GM18499 (cell line): ENCODE results near the gene IGSF9B.

ENCODE experiments used
- ATAC-seq: cut with Tn5 transposase; IDR thresholded peaks from one replicate; pipeline ENCODE4 v1.9.1; 2021; ENCODE audit warnings: moderate number of reproducible peaks; ENCODE audit not compliant: insufficient read depth, unreplicated experiment

IGSF9B gene

GRCh38 chr11:133903875-133904817 lies 52.6 kb downstream of the IGSF9B start:
- no peak for ATAC-seq

DNA sequence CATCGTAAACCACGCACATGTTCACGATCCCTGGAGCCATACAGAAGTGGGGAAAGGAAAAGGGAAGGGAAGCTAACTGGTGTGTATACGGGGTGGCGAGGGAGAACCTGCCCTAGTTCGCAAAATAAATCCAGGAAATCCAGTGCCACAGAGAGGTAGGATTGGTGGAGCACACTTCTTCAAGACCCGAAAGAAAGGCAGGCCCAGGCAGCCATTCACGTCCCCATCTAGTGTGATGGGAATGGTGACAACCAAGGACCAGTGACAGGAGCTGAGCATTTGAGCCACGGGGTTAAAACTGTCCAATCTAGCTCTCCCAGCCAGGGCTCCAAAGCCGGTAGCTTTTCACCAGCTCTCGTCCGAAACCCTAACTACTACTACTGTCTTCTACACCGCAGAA lies 53.7 kb downstream of the IGSF9B start:
- ATAC-seq = no peak

DNA sequence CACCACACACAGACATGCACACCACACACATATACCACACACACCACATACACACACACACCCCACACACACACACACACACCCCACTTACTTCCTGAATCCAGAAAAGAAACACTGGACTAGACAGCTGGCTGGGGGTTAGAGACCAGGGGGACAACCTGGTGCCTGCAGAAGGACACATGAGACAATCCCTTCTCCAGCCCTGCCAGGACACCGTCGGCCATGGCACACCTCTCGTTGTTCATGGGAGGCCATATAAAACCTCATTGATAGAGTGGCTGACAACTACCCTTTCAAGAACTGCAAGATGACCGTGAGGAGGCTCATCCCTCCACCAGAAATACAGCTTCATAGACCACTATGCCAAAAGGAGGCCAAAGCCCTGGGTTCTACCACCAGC lies 54.3 kb downstream of the IGSF9B start:
- ATAC-seq = no peak

GRCh38 chr11:133901999-133902398 lies 54.8 kb downstream of the IGSF9B start:
- ATAC-seq = no peak

DNA sequence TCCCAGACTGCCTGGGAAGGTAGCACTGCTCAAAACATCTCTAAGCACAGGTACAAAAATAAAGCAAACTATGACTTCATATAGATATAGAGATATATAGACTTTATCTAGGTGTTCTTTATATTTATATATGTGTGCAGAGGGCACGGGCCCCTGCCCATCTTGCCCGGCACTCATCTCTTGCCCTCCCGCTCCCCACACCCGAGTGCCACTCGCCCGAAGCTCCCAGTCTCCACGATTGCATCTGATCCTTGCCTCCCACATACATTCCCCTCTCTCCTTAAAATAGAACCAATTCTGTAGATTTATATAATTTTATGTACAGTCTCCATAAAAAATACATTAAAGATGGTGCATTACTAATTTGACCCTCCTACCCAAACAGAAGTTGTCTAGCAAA lies 55.5 kb downstream of the IGSF9B start:
- ATAC-seq = no peak

GRCh38 chr11:133900176-133901105 lies 56.3 kb downstream of the IGSF9B start:
- no peak for ATAC-seq

GRCh38 chr11:133898770-133899115 lies 58.0 kb downstream of the IGSF9B start:
- ATAC-seq = no peak

DNA sequence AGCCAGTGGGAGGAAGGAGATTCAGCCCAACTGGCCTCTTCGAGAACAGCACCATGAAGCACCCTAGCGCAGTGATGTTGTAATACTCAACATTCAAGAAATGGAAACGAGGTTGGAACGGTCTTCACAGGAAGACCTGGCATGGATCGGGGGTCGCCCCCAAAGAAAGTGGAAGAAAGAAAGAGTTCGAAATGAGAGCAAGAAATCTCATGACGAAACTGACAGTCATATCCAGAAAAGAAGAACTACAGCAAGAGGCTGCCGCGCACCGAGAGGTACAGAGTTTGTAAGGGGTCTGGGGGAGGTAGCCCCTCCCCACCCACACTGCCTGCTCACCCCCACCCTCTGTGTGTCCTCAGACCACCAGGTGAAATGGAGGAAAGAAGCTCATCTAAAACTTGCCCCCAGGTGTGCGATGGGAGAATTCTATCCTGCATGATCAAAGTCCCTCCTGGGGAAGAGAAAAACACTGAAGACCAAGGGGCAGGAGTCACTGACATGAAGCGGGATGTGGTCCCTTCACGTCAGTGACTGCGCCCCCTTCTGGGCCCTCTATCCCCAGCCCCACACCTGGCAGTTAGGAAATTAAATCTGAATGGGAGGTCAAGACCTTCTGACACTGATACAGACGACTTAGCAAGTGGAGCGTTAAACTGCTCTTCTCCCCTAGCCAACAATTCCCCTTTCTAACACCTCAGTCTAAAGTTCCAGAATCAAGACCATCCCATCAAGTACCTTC lies 58.6 kb downstream of the IGSF9B start:
- no peak for ATAC-seq

DNA sequence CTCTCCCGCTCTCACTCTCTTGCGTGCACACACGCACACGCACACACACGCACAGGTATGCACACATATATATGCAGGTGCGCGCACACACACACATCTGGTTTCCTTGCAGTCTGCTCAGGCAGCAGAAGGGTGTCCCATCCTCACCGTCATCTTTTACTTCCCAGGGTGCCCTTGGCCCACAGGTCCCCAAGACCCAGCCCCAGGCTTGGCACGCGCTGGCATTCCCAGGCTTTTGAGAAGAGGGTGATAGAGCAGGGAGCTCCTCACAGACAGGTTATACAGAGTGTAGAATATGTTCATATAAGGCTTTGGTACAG lies 59.5 kb downstream of the IGSF9B start:
- no peak for ATAC-seq

DNA sequence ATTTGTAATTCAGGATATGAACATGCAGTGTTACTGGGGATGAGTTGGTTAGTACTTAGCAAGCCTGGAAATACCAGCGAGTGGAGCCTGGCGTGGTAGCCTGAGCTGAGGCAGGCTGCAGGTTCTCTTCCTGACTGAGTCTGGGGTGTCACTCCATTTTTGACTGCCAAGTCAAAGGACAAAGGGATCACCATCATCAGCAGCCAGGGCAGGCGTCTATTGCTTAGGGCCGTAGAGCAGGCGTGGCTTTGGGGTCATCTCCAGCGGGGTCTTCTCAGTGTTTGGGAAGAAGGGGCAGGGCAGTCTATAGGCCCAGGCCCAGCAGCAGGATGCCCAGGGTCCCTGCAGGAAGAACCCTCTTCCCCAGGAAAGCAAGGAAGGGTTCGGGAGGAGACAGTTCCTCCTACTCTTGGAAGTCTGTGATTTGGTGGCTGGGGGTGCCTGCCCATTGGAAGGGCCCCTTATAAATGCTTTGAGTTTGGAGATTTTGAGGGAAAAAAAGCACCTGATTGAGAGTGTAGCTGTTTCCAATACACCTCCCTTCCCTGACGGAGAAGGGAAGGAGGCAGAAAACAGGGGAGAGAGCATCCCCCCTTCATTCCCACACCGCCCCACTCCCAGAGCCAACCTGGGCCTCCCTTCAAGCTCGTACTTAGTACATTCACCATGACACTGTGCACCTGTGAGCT lies 60.0 kb downstream of the IGSF9B start:
- ATAC-seq = no peak

- no peak for ATAC-seq
These were observed 60.7 kb downstream of the IGSF9B start for GRCh38 chr11:133896028-133896427.

DNA sequence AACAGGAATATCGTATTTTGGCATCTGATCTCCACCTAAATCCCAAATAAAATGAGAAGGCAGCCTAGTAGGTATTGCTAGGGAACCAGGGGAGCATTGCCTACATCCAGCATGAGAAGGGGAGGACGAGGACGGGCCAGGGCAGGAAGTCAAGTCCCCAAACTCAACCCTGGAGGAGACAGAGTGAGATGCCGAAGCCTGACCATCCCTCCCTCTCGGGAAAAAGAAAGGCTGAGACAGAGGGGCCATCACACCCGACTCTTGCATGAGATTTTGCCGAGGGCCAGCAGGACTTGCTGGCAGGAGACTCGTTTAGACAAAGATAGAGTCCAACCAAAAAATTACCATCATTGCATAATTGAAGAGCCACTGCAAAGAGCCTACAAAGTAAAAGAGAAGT lies 61.2 kb downstream of the IGSF9B start:
- peak; percentile 9 for ATAC-seq

DNA sequence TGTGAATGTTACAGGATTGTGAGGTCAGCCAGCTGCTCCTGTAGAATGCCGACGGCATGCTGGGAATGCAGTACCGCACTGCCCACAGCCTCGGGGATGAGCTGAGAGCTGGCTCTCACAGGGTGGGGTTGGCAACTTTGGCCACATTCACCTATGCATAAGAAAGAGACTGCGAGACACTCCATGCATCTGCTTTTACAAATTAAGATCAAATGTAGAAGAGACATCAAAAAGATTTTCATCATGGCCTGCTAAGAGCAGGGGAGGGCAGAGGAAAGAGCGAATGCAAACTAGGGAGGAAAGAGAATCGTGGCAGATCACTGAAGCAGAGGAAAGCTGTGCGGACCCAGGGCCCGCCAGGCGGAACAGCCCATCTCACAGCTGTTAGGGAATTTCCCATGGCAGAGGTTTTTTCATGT lies 61.7 kb downstream of the IGSF9B start:
- peak; percentile 42 for ATAC-seq

- ATAC-seq = no peak
These were observed 63.4 kb downstream of the IGSF9B start for GRCh38 chr11:133893381-133893780.

DNA sequence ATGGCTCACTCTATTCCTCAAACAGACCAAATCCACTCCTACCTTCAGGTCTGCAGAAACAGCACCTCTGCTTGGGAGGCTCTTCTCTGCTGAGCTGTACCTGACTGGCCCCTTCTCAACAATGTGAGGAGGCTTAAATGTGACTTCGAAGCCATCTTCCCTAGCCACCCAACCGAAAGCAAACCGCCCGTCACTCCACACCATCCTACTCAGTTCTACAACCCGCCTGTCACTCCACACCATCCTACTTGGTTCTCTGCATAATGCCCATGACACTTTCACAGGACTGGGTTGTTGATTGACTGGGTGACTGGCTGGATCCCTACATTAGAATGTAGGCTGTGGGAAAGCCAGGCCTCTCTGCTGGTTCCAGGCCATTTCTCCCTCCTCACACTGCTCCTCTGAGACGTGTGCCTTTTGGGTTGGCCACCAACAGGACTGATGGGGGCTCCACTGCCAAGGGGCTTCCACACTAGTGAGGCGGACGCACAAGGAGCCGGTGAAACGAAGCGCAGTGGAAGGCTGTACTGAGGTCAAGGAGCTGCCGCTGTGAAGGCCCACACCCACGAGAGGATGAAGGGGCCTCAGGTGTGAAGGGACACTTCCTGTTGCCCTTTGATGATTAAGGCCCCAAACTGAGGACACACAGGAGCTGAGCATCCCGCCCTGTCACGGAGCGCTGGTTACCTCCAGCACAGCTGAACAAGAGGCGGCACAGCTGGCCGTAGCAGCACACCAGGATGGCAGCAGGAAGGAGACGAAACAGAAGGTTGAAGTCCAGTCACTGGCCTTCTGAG lies 64.0 kb downstream of the IGSF9B start:
- ATAC-seq = no peak

DNA sequence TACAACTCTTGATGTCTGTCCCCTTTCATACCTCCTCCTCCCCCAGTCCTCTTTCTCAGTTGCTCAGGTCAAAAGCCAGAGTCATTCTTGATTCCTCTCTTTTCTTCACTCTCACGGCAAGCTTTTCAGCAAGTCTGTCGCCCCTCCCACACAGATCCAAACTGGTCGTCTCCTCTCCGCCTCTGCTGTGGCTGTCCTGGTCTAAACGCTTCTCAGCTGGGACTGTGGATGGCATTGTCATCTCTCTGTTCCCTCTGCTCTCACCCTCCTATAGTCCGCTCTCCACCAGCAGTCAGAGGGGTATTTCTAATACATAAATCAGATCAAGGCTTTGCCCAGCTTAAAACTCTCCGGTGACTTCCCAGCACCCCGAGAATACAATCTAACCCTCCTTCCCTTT lies 64.6 kb downstream of the IGSF9B start:
- ATAC-seq = no peak

GRCh38 chr11:133889893-133890292 lies 66.9 kb downstream of the IGSF9B start:
- no peak for ATAC-seq

- no peak for ATAC-seq
These were observed 67.6 kb downstream of the IGSF9B start for GRCh38 chr11:133889188-133889587.

DNA sequence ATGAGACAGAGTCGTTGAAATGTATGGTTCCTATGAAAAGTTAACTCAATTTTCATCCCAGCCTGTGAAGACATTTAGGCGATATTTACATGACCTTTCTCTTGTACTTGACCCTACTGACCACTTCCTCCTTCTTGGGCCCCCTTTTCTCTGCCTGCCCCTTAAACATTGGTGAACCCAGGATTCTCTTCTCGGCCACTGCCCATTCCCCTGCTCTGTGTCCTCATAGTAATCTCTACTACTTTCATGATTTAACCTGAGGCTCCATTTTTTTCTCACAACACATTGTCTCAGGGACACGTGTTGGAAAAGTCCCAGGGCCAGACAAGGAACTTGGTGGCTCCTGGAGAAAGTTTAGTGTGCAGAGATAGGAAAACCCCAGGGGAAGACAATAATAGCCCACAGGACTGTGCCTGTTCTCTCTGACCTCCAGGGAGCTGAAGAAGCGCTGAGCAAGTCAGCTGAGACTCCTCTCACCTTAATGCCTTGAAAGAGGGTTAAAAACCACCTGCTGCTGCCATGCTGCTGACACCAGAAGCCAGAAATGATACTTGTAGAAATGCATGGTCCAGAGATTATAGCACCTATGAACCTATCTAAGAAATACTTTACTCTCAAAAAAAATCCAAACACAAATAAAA lies 69.0 kb downstream of the IGSF9B start:
- no peak for ATAC-seq
